Left lung (tissue), 10 donors: ENCODE measurements around the gene PPFIA1. TPM values are rescaled to one million over a fixed set of nuclear protein-coding genes. Genes with fewer than 3 reads are reported as not detected.

ENCODE experiments used
- ATAC-seq: fragments of 200-7000 bp; cut with Tn5 transposase; one replicate; pipeline ENCODE4 v1.9.1; 2020; ENCODE audit warnings: moderate library complexity
- DNase-seq, 4 donors: peaks; one replicate each; pipeline ENCODE4 v3.0.0-alpha.2; 2013 to 2020
- H3K27ac ChIP-seq, 2 donors: fragments of 200-600 bp; sonication (generic) in 1 of 2; one replicate each; pipeline versions ENCODE4 v1.5.0 to v1.8.0; 2020 to 2021
- H3K27me3 ChIP-seq, 2 donors: fragments of 200-600 bp; sonication (generic) in 1 of 2; one replicate each; pipeline versions ENCODE4 v1.5.0 to v1.8.0; 2020 to 2021
- H3K36me3 ChIP-seq, 2 donors: fragments of 200-600 bp; sonication (generic) in 1 of 2; one replicate each; pipeline versions ENCODE4 v1.5.0 to v1.8.0; 2020 to 2021
- H3K4me1 ChIP-seq, 2 donors: fragments of 200-600 bp; one replicate each; pipeline ENCODE4 v1.8.0; 2021
- H3K4me3 ChIP-seq, 2 donors: fragments of 200-600 bp; sonication (generic) in 1 of 2; one replicate each; pipeline versions ENCODE4 v1.5.0 to v1.8.0; 2020 to 2021; ENCODE audit warnings: mild to moderate bottlenecking in 1 of 2
- H3K9me3 ChIP-seq, 2 donors: fragments of 200-600 bp; sonication (generic) in 1 of 2; one replicate each; pipeline versions ENCODE4 v1.5.0 to v1.8.0; 2020 to 2021
- CTCF ChIP-seq, 2 donors: fragments of 200-600 bp; sonication (generic) in 1 of 2; IDR thresholded peaks; one replicate each; pipeline versions ENCODE4 v1.5.0 to v1.8.0; 2021; ENCODE audit warnings: antibody characterized with exemption in 2 of 2
- intact Hi-C, 2 donors: fragments of 100-400 bp; cut with DNase I; formaldehyde crosslinking; loops; one replicate each; pipeline versions ENCODE4 v1.11.2 to v1.14.2; 2022
- polyA plus RNA-seq, 6 donors: library from polyadenylated mRNA; unstranded; fragments of 120-200 nt; gene quantifications; one replicate each; pipeline ENCODE4 v1.2.1, GENCODE V29; 2013; ENCODE audit not compliant: insufficient read length in 6 of 6
- total RNA-seq, 2 donors: library from RNA; stranded (reverse); fragmentation: NEBNext Ultra II Directional; extraction: Animal tissue kit (Norgen Biotek cat#: 25700); gene quantifications; one replicate each; pipeline ENCODE4 v1.2.1, GENCODE V29; 2021
- donor health status: DM: no; HTN: yes; CAD: no.
- donor health status: DM: no; HTN: no; CAD: no.

Gene PPFIA1
- total and polyA plus RNA-seq, 8 donors, result 45.9 to 66.0 (median 51.3) TPM

- Histone ChIP-seq H3K4me3 (no peak overlapping the region), H3K27me3 (no peaks in the 10 kb centered on the region), H3K36me3 (peaks cover 0 to 96% of the 10 kb centered on the region in 2 donors), H3K9me3 (no peaks in the 10 kb centered on the region), H3K4me1 (no peaks in the 10 kb centered on the region), H3K27ac (no peak overlapping the region)
- no peak for ATAC-seq
- TF ChIP-seq CTCF (IDR thresholded peaks at IDR 0.05), result no peak
- intact Hi-C loops, result no loop called here
- no peak for DNase-seq
These were observed 68.1 kb downstream of the PPFIA1 start for GRCh38 chr11:70338594-70338993.

GRCh38 chr11:70339066-70339465 lies 68.6 kb downstream of the PPFIA1 start:
- H3K27me3 ChIP-seq, result no peaks in the 10 kb centered on the region
- DNase-seq (no peak), ATAC-seq (no peak)
- no peak overlapping the region for H3K27ac ChIP-seq
- no peaks in the 10 kb centered on the region for H3K9me3 ChIP-seq
- H3K36me3 ChIP-seq, result peaks cover 3 to 96% of the 10 kb centered on the region in 2 donors
- no peak overlapping the region for H3K4me3 ChIP-seq
- intact Hi-C loops, result no loop called here
- TF ChIP-seq CTCF (IDR thresholded peaks at IDR 0.05), result no peak
- no peaks in the 10 kb centered on the region for H3K4me1 ChIP-seq

GRCh38 chr11:70341881-70342429 lies 71.5 kb downstream of the PPFIA1 start:
- intact Hi-C loops, result no loop called here
- Histone ChIP-seq H3K27ac (no peak overlapping the region), H3K36me3 (peaks cover 6 to 92% of the 10 kb centered on the region in 2 donors), H3K27me3 (no peaks in the 10 kb centered on the region), H3K9me3 (no peaks in the 10 kb centered on the region), H3K4me3 (no peak overlapping the region), H3K4me1 (no peaks in the 10 kb centered on the region)
- no peak for DNase-seq
- TF ChIP-seq CTCF (IDR thresholded peaks at IDR 0.05), result no peak
- no peak for ATAC-seq

- Histone ChIP-seq H3K4me3 (no peak overlapping the region), H3K4me1 (no peaks in the 10 kb centered on the region), H3K36me3 (peaks cover 6 to 92% of the 10 kb centered on the region in 2 donors), H3K27ac (no peak overlapping the region), H3K27me3 (no peaks in the 10 kb centered on the region), H3K9me3 (no peaks in the 10 kb centered on the region)
- DNase-seq (no peak), ATAC-seq (no peak)
- intact Hi-C loops, result no loop called here
- no peak for TF ChIP-seq CTCF (IDR thresholded peaks at IDR 0.05)
These were observed 73.1 kb downstream of the PPFIA1 start for GRCh38 chr11:70343636-70344035.

GRCh38 chr11:70348191-70348590 lies 77.7 kb downstream of the PPFIA1 start:
- no peak for TF ChIP-seq CTCF (IDR thresholded peaks at IDR 0.05)
- intact Hi-C loops, result no loop called here
- peaks cover 6 to 77% of the 10 kb centered on the region in 2 donors for H3K36me3 ChIP-seq
- H3K27ac ChIP-seq, result no peak overlapping the region
- no peak for ATAC-seq
- no peak for DNase-seq
- H3K4me1 ChIP-seq, result no peaks in the 10 kb centered on the region
- no peaks in the 10 kb centered on the region for H3K27me3 ChIP-seq
- H3K9me3 ChIP-seq, result no peaks in the 10 kb centered on the region
- H3K4me3 ChIP-seq, result no peak overlapping the region
